Loucy (cell line): Measurements from ENCODE around the gene RPS6KA2.

ENCODE experiments used
- H2AFZ ChIP-seq: fragments of 200-600 bp; sonication (generic); 2 replicates; pipeline ENCODE4 v1.6.0; 2016; ENCODE audit warnings: antibody characterized with exemption, mild to moderate bottlenecking, low read length, moderate library complexity
- H3F3A ChIP-seq: fragments of 200-600 bp; 2 replicates; pipeline ENCODE4 v1.6.0; 2016; ENCODE audit warnings: antibody characterized with exemption, low read depth, mild to moderate bottlenecking
- H3K27me3 ChIP-seq: fragments of 200-600 bp; sonication (generic); 2 replicates; pipeline ENCODE4 v1.6.1; 2014; ENCODE audit warnings: low read length, mild to moderate bottlenecking; ENCODE audit not compliant: insufficient read depth, poor library complexity, severe bottlenecking
- H3K36me3 ChIP-seq: fragments of 200-600 bp; sonication (generic); 2 replicates; pipeline ENCODE4 v1.6.1; 2016; ENCODE audit warnings: low read length; ENCODE audit not compliant: insufficient read depth
- H3K4me1 ChIP-seq: fragments of 200-600 bp; sonication (generic); 2 replicates; pipeline ENCODE4 v1.5.1; 2014; ENCODE audit warnings: low read length, mild to moderate bottlenecking; ENCODE audit not compliant: insufficient read depth, poor library complexity, severe bottlenecking
- H3K4me2 ChIP-seq: fragments of 200-600 bp; sonication (generic); 2 replicates; pipeline ENCODE4 v1.6.0; 2014; ENCODE audit warnings: antibody characterized with exemption, low read length, low read depth, mild to moderate bottlenecking; ENCODE audit not compliant: poor library complexity, severe bottlenecking
- H3K4me3 ChIP-seq: fragments of 200-600 bp; sonication (generic); 2 replicates; pipeline ENCODE4 v1.5.1; 2014; ENCODE audit warnings: low read length, mild to moderate bottlenecking, mixed read lengths; ENCODE audit not compliant: poor library complexity, severe bottlenecking
- H3K79me2 ChIP-seq: fragments of 200-600 bp; sonication (generic); 2 replicates; pipeline ENCODE4 v1.6.1; 2014; ENCODE audit warnings: low read length; ENCODE audit not compliant: insufficient read depth
- H3K9ac ChIP-seq: fragments of 200-600 bp; sonication (generic); 2 replicates; pipeline ENCODE4 v1.6.0; 2014; ENCODE audit warnings: mild to moderate bottlenecking, low read depth, low read length, moderate library complexity; ENCODE audit not compliant: poor library complexity, severe bottlenecking
- H3K9me2 ChIP-seq: fragments of 200-600 bp; sonication (generic); replicated peaks from 2 replicates; pipeline ENCODE4 v1.6.1; 2016; ENCODE audit warnings: low read depth, low read length, mixed read lengths
- H3K9me3 ChIP-seq: fragments of 200-600 bp; sonication (generic); 2 replicates; pipeline ENCODE4 v1.6.1; 2014; ENCODE audit warnings: mild to moderate bottlenecking, antibody characterized with exemption, low read length, low read depth; ENCODE audit not compliant: insufficient read depth
- H4K20me1 ChIP-seq: fragments of 200-600 bp; sonication (generic); 2 replicates; pipeline ENCODE4 v1.6.0; 2014; ENCODE audit warnings: antibody characterized with exemption, low read length, mild to moderate bottlenecking; ENCODE audit not compliant: insufficient read depth, poor library complexity, severe bottlenecking
- CTCF ChIP-seq: fragments of 200-600 bp; sonication (generic); conservative IDR thresholded peaks from 2 replicates; pipeline ENCODE4 v1.5.1; 2014; ENCODE audit warnings: mild to moderate bottlenecking, antibody characterized with exemption, low read length
- EZH2phosphoT487 ChIP-seq: fragments of 200-600 bp; IDR thresholded peaks from 2 replicates; pipeline ENCODE4 v1.6.1; 2018; ENCODE audit warnings: antibody characterized with exemption, mild to moderate bottlenecking, moderate library complexity, borderline replicate concordance

The RPS6KA2 gene

GRCh38 chr6:166379800-166380199 lies 247.3 kb downstream of the RPS6KA2 start:
- peaks cover 16% of the 10 kb centered on the region for H3K79me2 ChIP-seq

GRCh38 chr6:166379103-166379586 lies 247.9 kb downstream of the RPS6KA2 start:
- Histone ChIP-seq H3K9me3 (no peaks in the 10 kb centered on the region), H3K27me3 (no peaks in the 10 kb centered on the region), H3K4me2 (no peak overlapping the region), H3K79me2 (peaks cover 16% of the 10 kb centered on the region), H3K9ac (no peak overlapping the region), H3K4me3 (no peak overlapping the region), H3K4me1 (peaks cover 21% of the 10 kb centered on the region), H4K20me1 (peaks cover 8% of the 10 kb centered on the region), H3K36me3 (no peaks in the 10 kb centered on the region), H2AFZ (no peak overlapping the region), H3K9me2 (no peaks in the 10 kb centered on the region), H3F3A (no peaks in the 10 kb centered on the region)
- TF ChIP-seq EZH2phosphoT487 (no peak), CTCF (no peak)

More at GRCh38 chr6:166379800-166380199, 247.3 kb downstream of the RPS6KA2 start:
- Histone ChIP-seq H4K20me1 (peaks cover 8% of the 10 kb centered on the region), H3K36me3 (no peaks in the 10 kb centered on the region), H3K4me1 (peaks cover 25% of the 10 kb centered on the region), H3K9me2 (no peaks in the 10 kb centered on the region), H3F3A (no peaks in the 10 kb centered on the region), H3K4me3 (no peak overlapping the region), H3K4me2 (no peak overlapping the region), H3K27me3 (no peaks in the 10 kb centered on the region), H2AFZ (no peak overlapping the region), H3K9me3 (no peaks in the 10 kb centered on the region), H3K9ac (no peak overlapping the region)
- TF ChIP-seq CTCF (no peak), EZH2phosphoT487 (no peak)

DNA sequence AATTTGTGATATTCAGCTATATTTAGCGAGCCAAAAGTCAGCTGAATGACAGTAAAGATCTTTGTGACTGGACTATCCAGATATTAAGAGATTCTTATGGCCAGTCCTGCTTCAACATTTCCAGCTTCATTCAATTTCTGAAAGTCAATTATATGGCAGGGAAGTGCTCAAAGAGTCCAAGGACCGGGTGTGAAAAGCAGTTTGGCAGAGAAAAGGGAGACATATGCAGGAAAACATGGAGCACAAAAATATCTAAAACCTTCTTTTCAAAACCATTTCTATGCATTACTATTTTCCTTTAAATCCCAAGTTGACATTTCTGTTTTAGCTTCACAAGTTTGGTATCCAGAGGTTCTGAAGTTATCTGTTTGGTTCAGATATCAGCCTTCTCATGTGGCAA lies 249.3 kb downstream of the RPS6KA2 start:
- H3K36me3 ChIP-seq = no peaks in the 10 kb centered on the region
- no peaks in the 10 kb centered on the region for H3F3A ChIP-seq
- no peaks in the 10 kb centered on the region for H3K9me3 ChIP-seq
- H3K27me3 ChIP-seq = no peaks in the 10 kb centered on the region
- no peaks in the 10 kb centered on the region for H3K9me2 ChIP-seq
- TF ChIP-seq CTCF (no peak), EZH2phosphoT487 (no peak)
- peaks cover 8% of the 10 kb centered on the region for H4K20me1 ChIP-seq
- no peak overlapping the region for H3K4me3 ChIP-seq
- H3K4me2 ChIP-seq = no peak overlapping the region
- no peak overlapping the region for H3K9ac ChIP-seq
- no peak overlapping the region for H2AFZ ChIP-seq
- H3K4me1 ChIP-seq = peaks cover 18% of the 10 kb centered on the region
- peaks cover 16% of the 10 kb centered on the region for H3K79me2 ChIP-seq
